Mesenchymal stem cell (in vitro differentiated cells and primary cell): ENCODE data around the gene SMYD5.

Experiments used
- DNase-seq: peaks from one replicate; pipeline ENCODE4 v3.0.0-alpha.2; 2013
- H2AFZ ChIP-seq: one replicate; pipeline ENCODE4 v1.6.1; 2013; ENCODE audit warnings: low read depth, mild to moderate bottlenecking, control low read depth, inconsistent platforms, low read length, moderate library complexity
- H2AK5ac ChIP-seq: 2 replicates; pipeline ENCODE4 v1.6.1; 2013; ENCODE audit warnings: low read length, moderate library complexity, mild to moderate bottlenecking, inconsistent platforms; ENCODE audit not compliant: severe bottlenecking
- H2BK120ac ChIP-seq: one replicate; pipeline ENCODE4 v1.6.1; 2013; ENCODE audit warnings: low read depth, mild to moderate bottlenecking, inconsistent platforms, low read length, moderate library complexity
- H2BK12ac ChIP-seq, 2 experiments: one replicate each; pipeline ENCODE4 v1.6.1; 2013; ENCODE audit warnings: inconsistent platforms in 2 of 2, low read length in 2 of 2, mild to moderate bottlenecking in 2 of 2, moderate library complexity in 2 of 2, control low read depth in 1 of 2
- H2BK15ac ChIP-seq: one replicate; pipeline ENCODE4 v1.6.1; 2013; ENCODE audit warnings: mild to moderate bottlenecking, low read depth, inconsistent platforms; ENCODE audit not compliant: poor library complexity, severe bottlenecking
- H2BK5ac ChIP-seq: 2 replicates; pipeline ENCODE4 v1.6.1; 2013; ENCODE audit warnings: low read depth, mild to moderate bottlenecking, low read length, control low read depth, inconsistent platforms; ENCODE audit not compliant: poor library complexity, severe bottlenecking
- H3K14ac ChIP-seq, 2 experiments: one replicate each; pipeline ENCODE4 v1.6.1; 2013; ENCODE audit warnings: inconsistent platforms in 2 of 2, low read length in 2 of 2, control low read depth in 1 of 2, mild to moderate bottlenecking in 1 of 2, moderate library complexity in 1 of 2
- H3K18ac ChIP-seq, 2 experiments: one replicate each; pipeline ENCODE4 v1.6.1; 2013; ENCODE audit warnings: inconsistent platforms in 2 of 2, low read length in 2 of 2, control low read depth in 1 of 2, low read depth in 1 of 2, mild to moderate bottlenecking in 1 of 2
- H3K23ac ChIP-seq, 2 experiments: one replicate each; pipeline ENCODE4 v1.6.1; 2013; ENCODE audit warnings: inconsistent platforms in 2 of 2, low read length in 2 of 2, mild to moderate bottlenecking in 2 of 2, moderate library complexity in 2 of 2, control low read depth in 1 of 2
- H3K27ac ChIP-seq: 2 replicates; pipeline ENCODE4 v1.5.1; 2013; ENCODE audit warnings: mild to moderate bottlenecking, moderate library complexity, low read length, control low read depth, inconsistent platforms; ENCODE audit not compliant: poor library complexity, severe bottlenecking
- H3K27me3 ChIP-seq, 2 experiments: 2 replicates each; pipeline versions ENCODE4 v1.6.1 to v1.7.0; 2013; ENCODE audit warnings: low read length in 2 of 2, mild to moderate bottlenecking in 2 of 2, moderate library complexity in 2 of 2, control low read depth in 1 of 2, inconsistent platforms in 1 of 2; ENCODE audit not compliant: control insufficient read depth in 1 of 2, insufficient read depth in 1 of 2
- H3K36me3 ChIP-seq, 2 experiments: 2 replicates each; pipeline versions ENCODE4 v1.6.1 to v1.7.0; 2013; ENCODE audit warnings: low read length in 2 of 2, control low read depth in 1 of 2, inconsistent platforms in 1 of 2, low read depth in 1 of 2, mild to moderate bottlenecking in 1 of 2; ENCODE audit not compliant: insufficient read depth in 2 of 2, control insufficient read depth in 1 of 2
- H3K4ac ChIP-seq, 2 experiments: one replicate each; pipeline ENCODE4 v1.6.1; 2013; ENCODE audit warnings: inconsistent platforms in 2 of 2, low read length in 2 of 2, mild to moderate bottlenecking in 2 of 2, moderate library complexity in 2 of 2, control low read depth in 1 of 2, low read depth in 1 of 2
- H3K4me1 ChIP-seq: 2 replicates; pipeline ENCODE4 v1.6.1; 2013; ENCODE audit warnings: low read depth, low read length, control low read depth; ENCODE audit not compliant: control insufficient read depth, insufficient read depth
- H3K4me2 ChIP-seq: 2 replicates; pipeline ENCODE4 v1.6.1; 2013; ENCODE audit warnings: low read length, mild to moderate bottlenecking, inconsistent platforms; ENCODE audit not compliant: poor library complexity, severe bottlenecking
- H3K4me3 ChIP-seq, 2 experiments: 2 replicates each; pipeline versions ENCODE4 v1.5.1 to v1.7.0; 2013; ENCODE audit warnings: low read length in 2 of 2, mild to moderate bottlenecking in 2 of 2, control low read depth in 1 of 2, low read depth in 1 of 2; ENCODE audit not compliant: insufficient read depth in 1 of 2
- H3K79me1 ChIP-seq: replicated peaks from 2 replicates; pipeline ENCODE4 v1.6.1; 2013; ENCODE audit warnings: mild to moderate bottlenecking, control low read depth, low read length, inconsistent platforms; ENCODE audit not compliant: poor library complexity, severe bottlenecking
- H3K9ac ChIP-seq: 2 replicates; pipeline ENCODE4 v1.7.0; 2013; ENCODE audit warnings: mild to moderate bottlenecking, low read length, moderate library complexity
- H3K9me3 ChIP-seq: 2 replicates; pipeline ENCODE4 v1.7.0; 2013; ENCODE audit warnings: mild to moderate bottlenecking, low read length; ENCODE audit not compliant: control insufficient read depth
- H4K8ac ChIP-seq: one replicate; pipeline ENCODE4 v1.6.1; 2013; ENCODE audit warnings: inconsistent platforms, mild to moderate bottlenecking, low read length, moderate library complexity
- H4K91ac ChIP-seq: one replicate; pipeline ENCODE4 v1.6.1; 2013; ENCODE audit warnings: mild to moderate bottlenecking, low read length, inconsistent platforms
- WGBS: methylation state at CpG from one replicate; pipeline ENCODE4 v1.1.7; 2013; ENCODE audit warnings: mixed read lengths; 5-methylcytosine and 5-hydroxymethylcytosine counted together

The SMYD5 gene

DNA sequence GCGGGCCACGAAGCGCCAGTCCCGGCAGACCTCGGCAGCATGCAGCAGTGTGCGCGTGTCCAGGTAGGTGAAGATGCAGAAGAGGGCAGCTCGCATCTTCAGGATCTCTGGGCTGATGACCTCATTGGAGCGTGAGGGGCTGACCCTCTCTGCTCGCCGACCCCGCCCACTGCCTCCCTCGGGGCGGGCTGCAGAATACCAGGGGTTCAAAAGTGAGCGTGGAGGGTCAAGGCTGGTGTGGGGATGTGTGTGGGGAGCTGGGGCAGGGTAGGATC lies 50.2 kb downstream of the SMYD5 start:
- no peak overlapping the region for H2AFZ ChIP-seq
- H3K27me3 ChIP-seq = peaks cover 27 to 29% of the 10 kb centered on the region in 2 experiments
- no peak overlapping the region for H4K91ac ChIP-seq
- H3K23ac ChIP-seq = no peak overlapping the region
- H3K4me2 ChIP-seq = no peak overlapping the region
- no peak overlapping the region for H3K27ac ChIP-seq
- H3K36me3 ChIP-seq = peaks cover 0 to 23% of the 10 kb centered on the region in 2 experiments
- no peak overlapping the region for H2AK5ac ChIP-seq
- H3K4ac ChIP-seq = no peak overlapping the region
- peaks cover 19% of the 10 kb centered on the region for H3K4me1 ChIP-seq
- H3K18ac ChIP-seq = no peak overlapping the region
- H3K9ac ChIP-seq = no peak overlapping the region
- H2BK120ac ChIP-seq = no peak overlapping the region
- WGBS = 93% methylated on average over 15 of the region's 15 CpGs
- no peak for DNase-seq
- H2BK12ac ChIP-seq = no peak overlapping the region
- no peak overlapping the region for H2BK5ac ChIP-seq
- H4K8ac ChIP-seq = no peak overlapping the region
- no peaks in the 10 kb centered on the region for H3K9me3 ChIP-seq
- H3K4me3 ChIP-seq = no peak overlapping the region
- no peak overlapping the region for H2BK15ac ChIP-seq
- H3K14ac ChIP-seq = no peak overlapping the region
- H3K79me1 ChIP-seq = no peaks in the 10 kb centered on the region

DNA sequence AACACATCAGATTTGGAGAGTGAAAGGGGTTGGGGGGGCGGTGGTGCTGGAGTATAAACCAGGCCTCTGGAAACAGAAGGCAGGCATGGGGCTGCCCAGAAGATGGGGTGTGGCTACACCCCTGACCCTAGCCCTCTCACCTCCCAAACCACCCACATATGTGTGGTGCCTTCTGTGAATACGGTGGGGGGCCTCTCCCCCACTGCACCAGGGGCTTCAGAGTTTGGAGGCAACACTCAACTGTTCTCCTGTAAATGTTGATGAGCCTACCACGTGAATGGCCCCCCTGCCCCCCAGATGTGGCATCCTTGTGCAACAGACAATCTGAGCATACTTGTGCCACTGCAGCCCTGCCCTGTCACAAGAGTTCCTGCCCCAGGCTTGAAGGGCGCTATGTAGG lies 50.7 kb downstream of the SMYD5 start:
- Histone ChIP-seq H2AK5ac (no peak overlapping the region), H3K4me3 (no peak overlapping the region), H4K91ac (no peak overlapping the region), H2AFZ (no peak overlapping the region), H4K8ac (no peak overlapping the region), H2BK12ac (no peak overlapping the region), H3K23ac (no peak overlapping the region), H3K14ac (no peak overlapping the region), H2BK15ac (no peak overlapping the region), H2BK5ac (no peak overlapping the region), H3K4ac (no peak overlapping the region), H3K27ac (no peak overlapping the region), H3K4me2 (no peak overlapping the region), H3K9ac (no peak overlapping the region), H3K36me3 (peaks cover 0 to 20% of the 10 kb centered on the region in 2 experiments), H3K9me3 (no peaks in the 10 kb centered on the region), H2BK120ac (no peak overlapping the region), H3K79me1 (no peaks in the 10 kb centered on the region), H3K18ac (no peak overlapping the region), H3K27me3 (peaks cover 29 to 31% of the 10 kb centered on the region in 2 experiments), H3K4me1 (peaks cover 23% of the 10 kb centered on the region)
- DNase-seq = no peak
- WGBS = 71% methylated on average over 4 of the region's 4 CpGs

DNA sequence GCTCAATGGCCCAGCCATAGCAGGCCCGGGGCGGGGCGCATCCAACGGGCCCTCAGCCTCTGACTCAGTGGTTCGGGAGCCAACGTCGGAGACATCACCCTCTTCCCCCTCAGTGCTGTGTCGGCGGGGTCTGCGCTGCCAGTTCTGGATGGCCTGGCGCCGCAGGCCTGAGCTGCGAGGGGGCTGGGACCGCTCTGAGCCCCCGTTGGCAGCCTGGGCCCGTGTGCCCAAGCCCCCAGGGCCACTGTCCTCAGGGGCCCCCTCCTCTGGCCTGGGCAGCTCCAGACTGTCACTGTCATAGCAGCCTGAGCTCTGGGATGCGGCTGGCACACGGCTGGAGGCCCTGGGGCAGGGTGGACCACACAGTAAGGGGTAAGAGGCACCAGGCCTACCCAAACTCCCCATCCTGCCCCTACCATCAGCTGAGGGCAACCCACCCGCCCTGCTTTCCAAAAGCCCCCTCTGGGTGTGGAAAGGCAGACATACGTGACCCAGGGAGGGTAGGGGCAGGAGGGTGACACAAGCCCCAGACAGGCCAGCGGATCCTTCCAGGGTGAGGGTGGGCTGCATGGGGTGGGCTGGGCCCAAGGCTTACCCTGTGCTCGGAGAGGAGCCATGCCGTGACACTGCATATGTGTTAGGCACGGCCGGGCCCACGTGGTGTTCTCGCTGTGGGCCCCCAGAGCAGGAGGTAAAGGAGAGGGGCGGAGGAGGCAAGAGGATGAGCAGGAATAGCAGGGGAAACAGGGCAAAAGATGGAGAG lies 51.4 kb downstream of the SMYD5 start:
- Histone ChIP-seq H3K4me3 (no peak overlapping the region), H3K4ac (no peak overlapping the region), H2BK120ac (no peak overlapping the region), H3K36me3 (peaks cover 0 to 19% of the 10 kb centered on the region in 2 experiments), H3K27ac (no peak overlapping the region), H2AFZ (no peak overlapping the region), H3K4me2 (no peak overlapping the region), H3K79me1 (no peaks in the 10 kb centered on the region), H4K8ac (no peak overlapping the region), H3K9me3 (no peaks in the 10 kb centered on the region), H3K27me3 (peaks cover 36 to 38% of the 10 kb centered on the region in 2 experiments), H3K23ac (no peak overlapping the region), H3K18ac (no peak overlapping the region), H3K14ac (no peak overlapping the region), H4K91ac (no peak overlapping the region), H2BK12ac (no peak overlapping the region), H2BK5ac (no peak overlapping the region), H3K9ac (no peak overlapping the region), H2AK5ac (no peak overlapping the region), H2BK15ac (no peak overlapping the region), H3K4me1 (peaks cover 21% of the 10 kb centered on the region)
- DNase-seq = no peak
- 88% methylated on average over 27 of the region's 28 CpGs for WGBS

DNA sequence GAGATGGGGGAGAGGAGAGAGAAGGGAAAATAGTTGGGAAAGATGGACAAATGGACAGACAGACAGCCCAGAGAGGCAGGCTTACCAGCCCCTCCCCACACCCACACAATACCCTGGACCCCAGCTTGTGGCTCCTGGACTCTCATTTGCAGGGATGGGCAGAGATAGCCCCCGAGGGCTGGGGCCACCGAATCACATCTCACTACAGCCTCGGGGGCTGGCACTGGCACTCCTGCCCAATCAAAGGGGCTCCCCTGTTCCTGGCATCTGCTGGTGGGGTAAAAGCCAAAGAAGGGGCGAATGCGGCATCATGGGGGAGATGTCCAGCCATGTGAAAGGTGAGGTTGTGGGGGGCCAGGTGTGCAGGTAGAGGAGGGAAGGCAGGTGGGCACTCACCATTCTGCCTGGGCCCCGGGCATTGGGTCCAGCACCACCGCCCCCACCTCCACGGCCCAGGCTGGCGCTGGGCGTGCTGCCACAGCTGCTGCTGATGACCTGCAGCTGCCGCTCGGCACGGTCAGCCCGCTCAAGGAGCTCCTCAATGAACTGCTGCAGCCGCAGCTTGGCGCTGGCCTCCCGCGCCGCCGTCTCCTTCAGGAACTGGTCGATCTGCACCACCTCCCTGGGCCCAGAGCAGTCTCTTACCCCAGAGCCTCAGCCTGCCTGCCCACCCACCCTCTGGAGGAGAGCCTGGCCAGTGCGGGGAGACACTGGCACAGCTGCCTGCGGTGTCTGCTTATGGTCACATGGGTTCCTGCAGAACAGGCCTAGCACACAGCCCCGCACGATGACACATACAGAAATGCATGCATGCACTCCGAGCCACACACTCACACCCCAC lies 52.2 kb downstream of the SMYD5 start:
- Histone ChIP-seq H3K36me3 (peaks cover 0 to 17% of the 10 kb centered on the region in 2 experiments), H3K23ac (no peak overlapping the region), H3K9ac (no peak overlapping the region), H2BK120ac (no peak overlapping the region), H3K4ac (no peak overlapping the region), H3K4me3 (no peak overlapping the region), H3K4me1 (peaks cover 19% of the 10 kb centered on the region), H3K14ac (no peak overlapping the region), H4K8ac (no peak overlapping the region), H4K91ac (no peak overlapping the region), H2AFZ (no peak overlapping the region), H2BK5ac (no peak overlapping the region), H2BK12ac (no peak overlapping the region), H3K4me2 (no peak overlapping the region), H3K27ac (no peak overlapping the region), H3K27me3 (peaks cover 43 to 46% of the 10 kb centered on the region in 2 experiments), H3K79me1 (no peaks in the 10 kb centered on the region), H2AK5ac (no peak overlapping the region), H3K9me3 (no peaks in the 10 kb centered on the region), H3K18ac (no peak overlapping the region), H2BK15ac (no peak overlapping the region)
- WGBS = 87% methylated on average over 25 of the region's 26 CpGs
- no peak for DNase-seq
